BJ (cell line): Measurements from ENCODE around the gene SNAP25. TPM values are rescaled to one million over a fixed set of nuclear protein-coding genes. Genes with fewer than 3 reads are reported as not detected.

Experiments used
- CTCF ChIA-PET: fragments of 350-600 bp; formaldehyde crosslinking; extraction: SDS; loops from one replicate; lab custom pipeline; 2021; ENCODE audit warnings: antibody characterized with exemption, inconsistent platforms; lab: Yijun Ruan, JAX
- POLR2A ChIA-PET: fragments of 300-600 bp; sonication (Branson Sonifier 250); formaldehyde crosslinking; extraction: SDS; loops from one replicate; lab custom pipeline; 2021; ENCODE audit warnings: antibody characterized with exemption; lab: Charles Lee
- DNase-seq: peaks from one replicate; pipeline ENCODE4 v3.0.0-alpha.2; 2011; ENCODE audit warnings: low read depth
- H3K27me3 ChIP-seq: 2 replicates; pipeline ENCODE4 v1.6.0; 2011; ENCODE audit warnings: low read length; ENCODE audit not compliant: control insufficient read depth, insufficient read depth
- H3K36me3 ChIP-seq: 2 replicates; pipeline ENCODE4 v1.5.1; 2011; ENCODE audit warnings: low read length; ENCODE audit not compliant: control insufficient read depth, insufficient read depth
- H3K4me3 ChIP-seq: 2 replicates; pipeline ENCODE4 v1.5.1; 2011; ENCODE audit warnings: low read depth, mild to moderate bottlenecking, control low read depth, low read length
- polyA plus RNA-seq: library from polyadenylated mRNA; depleted of rRNA; stranded (reverse); fragments of >200 nt; gene quantifications from 2 replicates; pipeline ENCODE4 v1.2.3, GENCODE V29; 2011
- TF ChIP-seq, protein P1 (sequence below): IDR thresholded peaks from 2 replicates; pipeline ENCODE4 v1.5.1; 2011; ENCODE audit warnings: low read depth, mild to moderate bottlenecking, control low read depth, inconsistent platforms, low read length, moderate library complexity; ENCODE audit not compliant: insufficient read depth

Gene SNAP25
- polyA plus RNA-seq, 1 experiment = 0.56 TPM

DNA sequence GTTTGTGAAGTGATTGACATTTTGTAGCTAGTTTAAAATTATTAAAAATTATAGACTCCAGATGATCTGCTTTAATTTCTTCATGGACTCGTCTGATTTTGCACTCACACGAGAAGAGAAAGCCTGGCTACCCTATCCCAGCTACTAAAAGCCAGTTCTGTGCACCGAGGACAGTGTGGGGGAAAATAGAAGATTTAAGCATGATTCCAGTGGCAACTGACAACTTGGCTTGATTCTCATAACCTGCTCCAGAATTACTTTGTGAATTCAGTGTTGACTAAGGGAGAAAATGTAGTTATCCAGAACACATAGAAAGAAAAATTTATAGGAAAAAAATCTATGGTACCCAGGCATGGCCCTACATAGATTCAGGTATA lies 88.7 kb downstream of the SNAP25 start:
- POLR2A ChIA-PET = interaction anchor here (0.7 kb wide), 1 partner anchor 25 kb away, joined by 3 read pairs; no protein-coding TSS in a partner anchor
- no peaks in the 10 kb centered on the region; the same call in 1 of the 2 replicates for H3K27me3 ChIP-seq
- CTCF ChIA-PET = interaction anchor here (1.0 kb wide), 1 partner anchor 13 kb away, joined by 3 read pairs; no protein-coding TSS in a partner anchor
- no peaks in the 10 kb centered on the region for H3K36me3 ChIP-seq
- no peak overlapping the region for H3K4me3 ChIP-seq
- TF ChIP-seq, protein P1, sequence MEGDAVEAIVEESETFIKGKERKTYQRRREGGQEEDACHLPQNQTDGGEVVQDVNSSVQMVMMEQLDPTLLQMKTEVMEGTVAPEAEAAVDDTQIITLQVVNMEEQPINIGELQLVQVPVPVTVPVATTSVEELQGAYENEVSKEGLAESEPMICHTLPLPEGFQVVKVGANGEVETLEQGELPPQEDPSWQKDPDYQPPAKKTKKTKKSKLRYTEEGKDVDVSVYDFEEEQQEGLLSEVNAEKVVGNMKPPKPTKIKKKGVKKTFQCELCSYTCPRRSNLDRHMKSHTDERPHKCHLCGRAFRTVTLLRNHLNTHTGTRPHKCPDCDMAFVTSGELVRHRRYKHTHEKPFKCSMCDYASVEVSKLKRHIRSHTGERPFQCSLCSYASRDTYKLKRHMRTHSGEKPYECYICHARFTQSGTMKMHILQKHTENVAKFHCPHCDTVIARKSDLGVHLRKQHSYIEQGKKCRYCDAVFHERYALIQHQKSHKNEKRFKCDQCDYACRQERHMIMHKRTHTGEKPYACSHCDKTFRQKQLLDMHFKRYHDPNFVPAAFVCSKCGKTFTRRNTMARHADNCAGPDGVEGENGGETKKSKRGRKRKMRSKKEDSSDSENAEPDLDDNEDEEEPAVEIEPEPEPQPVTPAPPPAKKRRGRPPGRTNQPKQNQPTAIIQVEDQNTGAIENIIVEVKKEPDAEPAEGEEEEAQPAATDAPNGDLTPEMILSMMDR = no peak
- DNase-seq = no peak

DNA sequence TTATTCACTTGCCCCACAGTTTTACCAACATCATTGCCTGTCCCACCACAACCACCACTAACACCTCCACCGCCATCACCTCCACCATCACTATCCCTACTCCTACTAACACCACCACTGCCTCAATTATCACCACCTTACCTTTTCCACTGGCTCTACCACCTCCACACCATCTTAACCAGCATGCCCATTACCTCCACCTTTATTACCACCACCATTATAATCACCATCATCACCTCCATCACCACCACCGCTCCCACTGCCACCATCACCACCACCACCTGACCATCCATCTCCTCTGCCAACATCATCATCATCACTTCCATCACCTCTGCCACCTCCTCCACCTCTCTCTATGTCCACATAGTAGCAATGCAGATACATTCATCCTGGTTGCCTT lies 90.0 kb downstream of the SNAP25 start:
- Histone ChIP-seq H3K4me3 (no peak overlapping the region), H3K27me3 (no peaks in the 10 kb centered on the region; the same call in 1 of the 2 replicates), H3K36me3 (no peaks in the 10 kb centered on the region)
- POLR2A ChIA-PET = no interaction called here
- TF ChIP-seq, protein P1 = no peak
- no peak for DNase-seq
- CTCF ChIA-PET = no interaction called here

DNA sequence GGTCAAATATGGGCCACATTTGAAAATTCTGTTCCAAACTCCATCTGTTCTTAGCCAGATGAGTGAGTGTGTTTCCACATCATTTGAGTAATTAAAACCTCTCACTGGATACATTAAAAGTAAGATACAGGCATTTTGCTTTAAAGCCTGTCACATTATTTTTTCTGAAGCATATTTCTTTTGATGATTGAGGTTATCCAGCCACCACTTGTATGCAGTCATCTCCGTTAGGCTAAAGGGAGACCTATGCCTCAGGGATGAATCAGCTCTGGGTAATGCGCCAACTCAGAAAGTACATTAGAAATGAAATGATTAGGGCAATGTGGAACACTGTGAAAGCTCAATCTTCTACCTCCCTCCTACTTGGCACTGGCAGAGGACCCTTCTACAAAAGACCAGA lies 90.7 kb downstream of the SNAP25 start:
- peak; percentile 86 for DNase-seq
- Histone ChIP-seq H3K36me3 (no peaks in the 10 kb centered on the region), H3K27me3 (no peaks in the 10 kb centered on the region; the same call in 1 of the 2 replicates), H3K4me3 (no peak overlapping the region)
- CTCF ChIA-PET = interaction anchor here (1.4 kb wide), 1 partner anchor 37 kb away, joined by 3 read pairs; no protein-coding TSS in a partner anchor
- TF ChIP-seq, protein P1 = no peak
- POLR2A ChIA-PET = no interaction called here

GRCh38 chr20:10312111-10312510 lies 93.5 kb downstream of the SNAP25 start:
- no peaks in the 10 kb centered on the region for H3K27me3 ChIP-seq
- DNase-seq = no peak

GRCh38 chr20:10313215-10313614 lies 94.6 kb downstream of the SNAP25 start:
- POLR2A ChIA-PET = no interaction called here
- DNase-seq = no peak
- TF ChIP-seq, protein P1 = no peak
- Histone ChIP-seq H3K4me3 (no peak overlapping the region), H3K27me3 (no peaks in the 10 kb centered on the region), H3K36me3 (no peaks in the 10 kb centered on the region)
- CTCF ChIA-PET = interaction anchor here (0.7 to 1.2 kb wide), 2 partner anchors 14 to 26 kb away, joined by 3 read pairs; no protein-coding TSS in a partner anchor

More at GRCh38 chr20:10312111-10312510, 93.5 kb downstream of the SNAP25 start:
- no peak overlapping the region for H3K4me3 ChIP-seq
- TF ChIP-seq, protein P1 = no peak
- ChIA-PET CTCF (no interaction called here), POLR2A (no interaction called here)
- no peaks in the 10 kb centered on the region for H3K36me3 ChIP-seq
